Measurements from ENCODE around the gene ROR1.
A peak's percentile ranks its signal among the peaks of the same experiment; 100 is the strongest.

ROR1 gene

DNA sequence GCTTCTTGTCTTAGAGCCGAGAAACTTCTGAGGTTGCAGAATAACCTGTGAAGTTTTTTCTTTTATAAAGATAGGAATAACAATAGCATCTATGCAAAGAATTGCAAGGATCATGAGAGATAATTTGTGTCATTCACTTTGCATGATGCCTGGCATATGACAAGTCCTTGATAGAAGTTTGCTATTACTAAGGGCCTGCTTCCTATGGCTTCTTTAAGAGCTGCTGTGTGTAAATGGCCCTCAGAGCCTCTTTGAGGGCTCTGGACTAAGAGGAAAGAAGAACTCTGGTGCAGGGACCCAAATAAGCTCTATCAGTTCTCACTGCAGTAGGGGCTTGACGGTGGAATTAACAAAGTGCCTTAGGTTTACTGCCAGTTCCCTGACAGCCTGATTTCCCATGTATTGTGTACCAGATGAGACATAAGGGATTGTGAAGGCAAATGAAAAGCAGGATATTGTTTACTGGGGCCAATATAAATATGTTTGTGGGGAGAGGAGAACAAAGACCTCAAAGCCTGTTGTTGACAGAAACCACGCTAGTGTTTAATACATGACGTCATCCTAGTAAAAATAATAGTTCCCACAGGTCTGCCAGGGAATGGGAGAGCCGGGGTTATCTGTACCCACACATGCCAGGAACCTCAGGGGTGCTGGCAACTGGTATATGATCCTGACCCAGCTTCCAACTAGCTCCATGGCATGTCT lies 298.4 kb downstream of the ROR1 start (continued):
- TF ChIP-seq, protein P1, sequence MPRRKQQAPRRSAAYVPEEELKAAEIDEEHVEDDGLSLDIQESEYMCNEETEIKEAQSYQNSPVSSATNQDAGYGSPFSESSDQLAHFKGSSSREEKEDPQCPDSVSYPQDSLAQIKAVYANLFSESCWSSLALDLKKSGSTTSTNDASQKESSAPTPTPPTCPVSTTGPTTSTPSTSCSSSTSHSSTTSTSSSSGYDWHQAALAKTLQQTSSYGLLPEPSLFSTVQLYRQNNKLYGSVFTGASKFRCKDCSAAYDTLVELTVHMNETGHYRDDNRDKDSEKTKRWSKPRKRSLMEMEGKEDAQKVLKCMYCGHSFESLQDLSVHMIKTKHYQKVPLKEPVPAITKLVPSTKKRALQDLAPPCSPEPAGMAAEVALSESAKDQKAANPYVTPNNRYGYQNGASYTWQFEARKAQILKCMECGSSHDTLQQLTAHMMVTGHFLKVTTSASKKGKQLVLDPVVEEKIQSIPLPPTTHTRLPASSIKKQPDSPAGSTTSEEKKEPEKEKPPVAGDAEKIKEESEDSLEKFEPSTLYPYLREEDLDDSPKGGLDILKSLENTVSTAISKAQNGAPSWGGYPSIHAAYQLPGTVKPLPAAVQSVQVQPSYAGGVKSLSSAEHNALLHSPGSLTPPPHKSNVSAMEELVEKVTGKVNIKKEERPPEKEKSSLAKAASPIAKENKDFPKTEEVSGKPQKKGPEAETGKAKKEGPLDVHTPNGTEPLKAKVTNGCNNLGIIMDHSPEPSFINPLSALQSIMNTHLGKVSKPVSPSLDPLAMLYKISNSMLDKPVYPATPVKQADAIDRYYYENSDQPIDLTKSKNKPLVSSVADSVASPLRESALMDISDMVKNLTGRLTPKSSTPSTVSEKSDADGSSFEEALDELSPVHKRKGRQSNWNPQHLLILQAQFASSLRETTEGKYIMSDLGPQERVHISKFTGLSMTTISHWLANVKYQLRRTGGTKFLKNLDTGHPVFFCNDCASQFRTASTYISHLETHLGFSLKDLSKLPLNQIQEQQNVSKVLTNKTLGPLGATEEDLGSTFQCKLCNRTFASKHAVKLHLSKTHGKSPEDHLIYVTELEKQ (tag by site-specific recombination; IDR thresholded peaks at IDR 0.05; ENCODE audit: borderline replicate concordance) = no peak
- no peak for TF ChIP-seq ZFP37 (tag by site-specific recombination; IDR thresholded peaks at IDR 0.05)
- TF ChIP-seq, protein P2, sequence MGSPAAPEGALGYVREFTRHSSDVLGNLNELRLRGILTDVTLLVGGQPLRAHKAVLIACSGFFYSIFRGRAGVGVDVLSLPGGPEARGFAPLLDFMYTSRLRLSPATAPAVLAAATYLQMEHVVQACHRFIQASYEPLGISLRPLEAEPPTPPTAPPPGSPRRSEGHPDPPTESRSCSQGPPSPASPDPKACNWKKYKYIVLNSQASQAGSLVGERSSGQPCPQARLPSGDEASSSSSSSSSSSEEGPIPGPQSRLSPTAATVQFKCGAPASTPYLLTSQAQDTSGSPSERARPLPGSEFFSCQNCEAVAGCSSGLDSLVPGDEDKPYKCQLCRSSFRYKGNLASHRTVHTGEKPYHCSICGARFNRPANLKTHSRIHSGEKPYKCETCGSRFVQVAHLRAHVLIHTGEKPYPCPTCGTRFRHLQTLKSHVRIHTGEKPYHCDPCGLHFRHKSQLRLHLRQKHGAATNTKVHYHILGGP (tag by site-specific recombination; IDR thresholded peaks at IDR 0.05) = no peak
- TF ChIP-seq ZEB2 (tag by site-specific recombination; IDR thresholded peaks at IDR 0.05) = no peak
- TF ChIP-seq, protein P3, sequence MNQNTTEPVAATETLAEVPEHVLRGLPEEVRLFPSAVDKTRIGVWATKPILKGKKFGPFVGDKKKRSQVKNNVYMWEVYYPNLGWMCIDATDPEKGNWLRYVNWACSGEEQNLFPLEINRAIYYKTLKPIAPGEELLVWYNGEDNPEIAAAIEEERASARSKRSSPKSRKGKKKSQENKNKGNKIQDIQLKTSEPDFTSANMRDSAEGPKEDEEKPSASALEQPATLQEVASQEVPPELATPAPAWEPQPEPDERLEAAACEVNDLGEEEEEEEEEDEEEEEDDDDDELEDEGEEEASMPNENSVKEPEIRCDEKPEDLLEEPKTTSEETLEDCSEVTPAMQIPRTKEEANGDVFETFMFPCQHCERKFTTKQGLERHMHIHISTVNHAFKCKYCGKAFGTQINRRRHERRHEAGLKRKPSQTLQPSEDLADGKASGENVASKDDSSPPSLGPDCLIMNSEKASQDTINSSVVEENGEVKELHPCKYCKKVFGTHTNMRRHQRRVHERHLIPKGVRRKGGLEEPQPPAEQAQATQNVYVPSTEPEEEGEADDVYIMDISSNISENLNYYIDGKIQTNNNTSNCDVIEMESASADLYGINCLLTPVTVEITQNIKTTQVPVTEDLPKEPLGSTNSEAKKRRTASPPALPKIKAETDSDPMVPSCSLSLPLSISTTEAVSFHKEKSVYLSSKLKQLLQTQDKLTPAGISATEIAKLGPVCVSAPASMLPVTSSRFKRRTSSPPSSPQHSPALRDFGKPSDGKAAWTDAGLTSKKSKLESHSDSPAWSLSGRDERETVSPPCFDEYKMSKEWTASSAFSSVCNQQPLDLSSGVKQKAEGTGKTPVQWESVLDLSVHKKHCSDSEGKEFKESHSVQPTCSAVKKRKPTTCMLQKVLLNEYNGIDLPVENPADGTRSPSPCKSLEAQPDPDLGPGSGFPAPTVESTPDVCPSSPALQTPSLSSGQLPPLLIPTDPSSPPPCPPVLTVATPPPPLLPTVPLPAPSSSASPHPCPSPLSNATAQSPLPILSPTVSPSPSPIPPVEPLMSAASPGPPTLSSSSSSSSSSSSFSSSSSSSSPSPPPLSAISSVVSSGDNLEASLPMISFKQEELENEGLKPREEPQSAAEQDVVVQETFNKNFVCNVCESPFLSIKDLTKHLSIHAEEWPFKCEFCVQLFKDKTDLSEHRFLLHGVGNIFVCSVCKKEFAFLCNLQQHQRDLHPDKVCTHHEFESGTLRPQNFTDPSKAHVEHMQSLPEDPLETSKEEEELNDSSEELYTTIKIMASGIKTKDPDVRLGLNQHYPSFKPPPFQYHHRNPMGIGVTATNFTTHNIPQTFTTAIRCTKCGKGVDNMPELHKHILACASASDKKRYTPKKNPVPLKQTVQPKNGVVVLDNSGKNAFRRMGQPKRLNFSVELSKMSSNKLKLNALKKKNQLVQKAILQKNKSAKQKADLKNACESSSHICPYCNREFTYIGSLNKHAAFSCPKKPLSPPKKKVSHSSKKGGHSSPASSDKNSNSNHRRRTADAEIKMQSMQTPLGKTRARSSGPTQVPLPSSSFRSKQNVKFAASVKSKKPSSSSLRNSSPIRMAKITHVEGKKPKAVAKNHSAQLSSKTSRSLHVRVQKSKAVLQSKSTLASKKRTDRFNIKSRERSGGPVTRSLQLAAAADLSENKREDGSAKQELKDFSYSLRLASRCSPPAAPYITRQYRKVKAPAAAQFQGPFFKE (tag by site-specific recombination; IDR thresholded peaks at IDR 0.05; ENCODE audit: borderline replicate concordance) = no peak
- TF ChIP-seq ZNF555 (tag by site-specific recombination; conservative IDR thresholded peaks at IDR 0.05) = no peak
- no peak for TF ChIP-seq ZNF544 (tag by site-specific recombination; IDR thresholded peaks at IDR 0.05)
- no peak for TF ChIP-seq MEIS1 (CRISPR knock-in tag; IDR thresholded peaks at IDR 0.05; ENCODE audit: borderline replicate concordance)
- TF ChIP-seq, protein P4, sequence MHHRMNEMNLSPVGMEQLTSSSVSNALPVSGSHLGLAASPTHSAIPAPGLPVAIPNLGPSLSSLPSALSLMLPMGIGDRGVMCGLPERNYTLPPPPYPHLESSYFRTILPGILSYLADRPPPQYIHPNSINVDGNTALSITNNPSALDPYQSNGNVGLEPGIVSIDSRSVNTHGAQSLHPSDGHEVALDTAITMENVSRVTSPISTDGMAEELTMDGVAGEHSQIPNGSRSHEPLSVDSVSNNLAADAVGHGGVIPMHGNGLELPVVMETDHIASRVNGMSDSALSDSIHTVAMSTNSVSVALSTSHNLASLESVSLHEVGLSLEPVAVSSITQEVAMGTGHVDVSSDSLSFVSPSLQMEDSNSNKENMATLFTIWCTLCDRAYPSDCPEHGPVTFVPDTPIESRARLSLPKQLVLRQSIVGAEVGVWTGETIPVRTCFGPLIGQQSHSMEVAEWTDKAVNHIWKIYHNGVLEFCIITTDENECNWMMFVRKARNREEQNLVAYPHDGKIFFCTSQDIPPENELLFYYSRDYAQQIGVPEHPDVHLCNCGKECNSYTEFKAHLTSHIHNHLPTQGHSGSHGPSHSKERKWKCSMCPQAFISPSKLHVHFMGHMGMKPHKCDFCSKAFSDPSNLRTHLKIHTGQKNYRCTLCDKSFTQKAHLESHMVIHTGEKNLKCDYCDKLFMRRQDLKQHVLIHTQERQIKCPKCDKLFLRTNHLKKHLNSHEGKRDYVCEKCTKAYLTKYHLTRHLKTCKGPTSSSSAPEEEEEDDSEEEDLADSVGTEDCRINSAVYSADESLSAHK (tag by site-specific recombination; IDR thresholded peaks at IDR 0.05) = no peak
- TF ChIP-seq, protein P5, sequence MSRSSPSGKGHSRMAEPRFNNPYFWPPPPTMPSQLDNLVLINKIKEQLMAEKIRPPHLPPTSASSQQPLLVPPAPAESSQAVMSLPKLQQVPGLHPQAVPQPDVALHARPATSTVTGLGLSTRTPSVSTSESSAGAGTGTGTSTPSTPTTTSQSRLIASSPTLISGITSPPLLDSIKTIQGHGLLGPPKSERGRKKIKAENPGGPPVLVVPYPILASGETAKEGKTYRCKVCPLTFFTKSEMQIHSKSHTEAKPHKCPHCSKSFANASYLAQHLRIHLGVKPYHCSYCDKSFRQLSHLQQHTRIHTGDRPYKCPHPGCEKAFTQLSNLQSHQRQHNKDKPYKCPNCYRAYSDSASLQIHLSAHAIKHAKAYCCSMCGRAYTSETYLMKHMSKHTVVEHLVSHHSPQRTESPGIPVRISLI (tag by site-specific recombination; IDR thresholded peaks at IDR 0.05) = no peak
- TF ChIP-seq ZNF701 (tag by site-specific recombination; IDR thresholded peaks at IDR 0.05) = no peak
- TF ChIP-seq, protein P6, sequence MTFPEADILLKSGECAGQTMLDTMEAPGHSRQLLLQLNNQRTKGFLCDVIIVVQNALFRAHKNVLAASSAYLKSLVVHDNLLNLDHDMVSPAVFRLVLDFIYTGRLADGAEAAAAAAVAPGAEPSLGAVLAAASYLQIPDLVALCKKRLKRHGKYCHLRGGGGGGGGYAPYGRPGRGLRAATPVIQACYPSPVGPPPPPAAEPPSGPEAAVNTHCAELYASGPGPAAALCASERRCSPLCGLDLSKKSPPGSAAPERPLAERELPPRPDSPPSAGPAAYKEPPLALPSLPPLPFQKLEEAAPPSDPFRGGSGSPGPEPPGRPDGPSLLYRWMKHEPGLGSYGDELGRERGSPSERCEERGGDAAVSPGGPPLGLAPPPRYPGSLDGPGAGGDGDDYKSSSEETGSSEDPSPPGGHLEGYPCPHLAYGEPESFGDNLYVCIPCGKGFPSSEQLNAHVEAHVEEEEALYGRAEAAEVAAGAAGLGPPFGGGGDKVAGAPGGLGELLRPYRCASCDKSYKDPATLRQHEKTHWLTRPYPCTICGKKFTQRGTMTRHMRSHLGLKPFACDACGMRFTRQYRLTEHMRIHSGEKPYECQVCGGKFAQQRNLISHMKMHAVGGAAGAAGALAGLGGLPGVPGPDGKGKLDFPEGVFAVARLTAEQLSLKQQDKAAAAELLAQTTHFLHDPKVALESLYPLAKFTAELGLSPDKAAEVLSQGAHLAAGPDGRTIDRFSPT (tag by site-specific recombination; IDR thresholded peaks at IDR 0.05) = no peak; the same call in 1 of the 2 replicates
- no peak for TF ChIP-seq ZNF791 (tag by site-specific recombination; IDR thresholded peaks at IDR 0.05)
- 0 out of 2 replicates have a peak, but pooled peaks have one; percentile 33 for TF ChIP-seq SCRT1 (tag by site-specific recombination; IDR thresholded peaks at IDR 0.05; ENCODE audit: borderline replicate concordance)
- TF ChIP-seq ZNF350 (tag by site-specific recombination; IDR thresholded peaks at IDR 0.05) = no peak
- TF ChIP-seq ZNF112 (tag by site-specific recombination; IDR thresholded peaks at IDR 0.05) = no peak
- TF ChIP-seq YY1 (tag by site-specific recombination; IDR thresholded peaks at IDR 0.05) = no peak
- TF ChIP-seq, protein P7, sequence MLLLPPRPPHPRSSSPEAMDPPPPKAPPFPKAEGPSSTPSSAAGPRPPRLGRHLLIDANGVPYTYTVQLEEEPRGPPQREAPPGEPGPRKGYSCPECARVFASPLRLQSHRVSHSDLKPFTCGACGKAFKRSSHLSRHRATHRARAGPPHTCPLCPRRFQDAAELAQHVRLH (tag by site-specific recombination; IDR thresholded peaks at IDR 0.05) = no peak
- TF ChIP-seq ZSCAN16 (tag by site-specific recombination; IDR thresholded peaks at IDR 0.05) = no peak
- TF ChIP-seq ZNF140 (tag by site-specific recombination; IDR thresholded peaks at IDR 0.05) = no peak
- no peak for TF ChIP-seq GFI1B (tag by site-specific recombination; IDR thresholded peaks at IDR 0.05)
- no peak for TF ChIP-seq ZIC2 (tag by site-specific recombination; IDR thresholded peaks at IDR 0.05)

Measured in HEK293 (cell line).